Fibroblast of upper back skin (primary cell): ENCODE data around the gene DLX1.
"Not testable (repeated sequence)": the region's sequence is repeated elsewhere in the genome, so short reads cannot be mapped to it uniquely, and the experiment has no call there.

Experiments
- DNase-seq: peaks from one replicate; pipeline ENCODE4 v3.0.0-alpha.2; 2013

DLX1 gene

GRCh38 chr2:172099472-172100079, 14.3 kb downstream of the DLX1 start:
- no peak for DNase-seq

GRCh38 chr2:172100080-172100934, 15.0 kb downstream of the DLX1 start:
- DNase-seq, result no peak

- DNase-seq, result peak; percentile 31
These were observed 15.9 kb downstream of the DLX1 start for GRCh38 chr2:172100935-172101820.

- no peak for DNase-seq
These were observed 16.6 kb downstream of the DLX1 start for GRCh38 chr2:172101821-172102390.

GRCh38 chr2:172102391-172103359, 17.4 kb downstream of the DLX1 start, which contains the start of gene DLX2:
Gene DLX2, minus strand, starts transcription at chr2:172102900. Its CDS starts 362 bp downstream, at chr2:172102538.
- DNase-seq, result peak; percentile 87

GRCh38 chr2:172103471-172104272, 18.4 kb downstream of the DLX1 start:
- peak; percentile 81 for DNase-seq

GRCh38 chr2:172105471-172106107, 20.3 kb downstream of the DLX1 start:
- DNase-seq, result no peak

GRCh38 chr2:172106108-172106961, 21.0 kb downstream of the DLX1 start:
- peak; percentile 46 for DNase-seq

- no peak for DNase-seq
These were observed 22.6 kb downstream of the DLX1 start for GRCh38 chr2:172107690-172108586.

- DNase-seq, result no peak
These were observed 23.3 kb downstream of the DLX1 start for GRCh38 chr2:172108587-172108930.

GRCh38 chr2:172109256-172109987, 24.1 kb downstream of the DLX1 start:
- DNase-seq, result no peak

GRCh38 chr2:172109988-172110811, 24.9 kb downstream of the DLX1 start:
- DNase-seq, result no peak

GRCh38 chr2:172113617-172114016, 28.3 kb downstream of the DLX1 start:
- peak; percentile 71 for DNase-seq

- DNase-seq, result not testable (repeated sequence)
These were observed 28.9 kb downstream of the DLX1 start for GRCh38 chr2:172114176-172114575.

- no peak for DNase-seq
These were observed 29.3 kb downstream of the DLX1 start for GRCh38 chr2:172114579-172114978.

- no peak for DNase-seq
These were observed 30.8 kb downstream of the DLX1 start for GRCh38 chr2:172116107-172116506.

- peak; percentile 75 for DNase-seq
These were observed 33.8 kb downstream of the DLX1 start for GRCh38 chr2:172119089-172119488.
